A549 (cell line): Measurements from ENCODE around the gene SARM1. TPM values are rescaled to one million over a fixed set of nuclear protein-coding genes. Genes with fewer than 3 reads are reported as not detected.

Experiments
- ATAC-seq, 2 experiments: fragments of 200-7000 bp in 1 of 2; fragments of >200 bp in 1 of 2; cut with Nextera tagmentation in 1 of 2; cut with Tn5 transposase in 1 of 2; 3 replicates each; pipeline versions ENCODE4 v1.8.0 to v1.9.1; 2018 to 2020; ENCODE audit warnings: mild to moderate bottlenecking in 1 of 2, moderate library complexity in 1 of 2
- CTCF ChIA-PET: fragments of 300-600 bp; sonication (Branson Sonifier 250); formaldehyde crosslinking; extraction: SDS; loops from one replicate; lab custom pipeline; 2021; ENCODE audit warnings: antibody characterized with exemption, inconsistent platforms; lab: Yijun Ruan, JAX
- POLR2A ChIA-PET: fragments of 350-600 bp; formaldehyde crosslinking; extraction: SDS; loops from one replicate; lab custom pipeline; 2021; ENCODE audit warnings: antibody characterized with exemption, inconsistent platforms; lab: Yijun Ruan, JAX
- DNase-seq, 2 experiments: peaks; one replicate each; pipeline versions ENCODE4 v3.0.0 to v3.0.0-alpha.2; 2011 to 2016; ENCODE audit warnings: low read depth in 1 of 2, low spot score in 1 of 2
- FAIRE-seq: peaks from 2 replicates; lab custom pipeline; 2011; peaks lifted over from hg19 to GRCh38; lab: Jason Lieb, UNC
- H3K27ac ChIP-seq, 2 experiments: fragments of >200 bp; sonication (Bioruptor Twin); formaldehyde crosslinking; 3 replicates each; pipeline ENCODE4 v1.5.1; 2016 to 2017
- H3K4me1 ChIP-seq: fragments of >200 bp; sonication (Bioruptor Twin); formaldehyde crosslinking; 3 replicates; pipeline ENCODE4 v1.6.1; 2016
- H3K4me2 ChIP-seq: fragments of >200 bp; sonication (Bioruptor Twin); formaldehyde crosslinking; 3 replicates; pipeline ENCODE4 v1.6.1; 2016
- H3K4me3 ChIP-seq: fragments of >200 bp; sonication (Bioruptor Twin); formaldehyde crosslinking; 3 replicates; pipeline ENCODE4 v1.5.1; 2016
- H3K9me3 ChIP-seq: fragments of >200 bp; sonication (Bioruptor Twin); formaldehyde crosslinking; 3 replicates; pipeline ENCODE4 v1.6.1; 2016
- BHLHE40 ChIP-seq: IDR thresholded peaks from 2 replicates; pipeline ENCODE4 v1.6.1; 2012; ENCODE audit warnings: low read depth, low read length, inconsistent platforms
- CBX2 ChIP-seq: fragments of 200-600 bp; sonication (generic); IDR thresholded peaks from 2 replicates; pipeline ENCODE4 v1.6.1; 2016; ENCODE audit warnings: low read depth, mild to moderate bottlenecking, borderline replicate concordance
- EP300 ChIP-seq, 2 experiments: fragments of >200 bp; sonication (Bioruptor Twin); formaldehyde crosslinking; IDR thresholded peaks; 2 replicates in 1 of 2; 3 replicates in 1 of 2; pipeline ENCODE4 v1.6.1; 2016 to 2017
- FOSL2 ChIP-seq, 2 experiments: fragments of 450-650 bp in 1 of 2; fragments of >200 bp in 1 of 2; sonication (Bioruptor Twin) in 1 of 2; formaldehyde crosslinking; IDR thresholded peaks; 2 replicates each; pipeline versions ENCODE4 v1.5.0 to v1.6.1; 2016 to 2020; ENCODE audit warnings: mild to moderate bottlenecking in 1 of 2, moderate library complexity in 1 of 2
- GATA3 ChIP-seq: IDR thresholded peaks from 2 replicates; pipeline ENCODE4 v1.6.1; 2012; ENCODE audit warnings: borderline replicate concordance
- HDAC2 ChIP-seq: fragments of 200-600 bp; sonication (generic); IDR thresholded peaks from 2 replicates; pipeline ENCODE4 v1.6.1; 2016
- HEYL ChIP-seq: fragments of 250-450 bp; sonication (Bioruptor Pico); IDR thresholded peaks from 2 replicates; pipeline ENCODE4 v1.8.0; 2021; ENCODE audit warnings: mild to moderate bottlenecking, moderate library complexity
- HOXB13 ChIP-seq: fragments of 250-450 bp; sonication (Bioruptor Pico); IDR thresholded peaks from 2 replicates; pipeline ENCODE4 v1.5.0; 2020; ENCODE audit warnings: low read depth, mild to moderate bottlenecking, moderate library complexity
- HOXB5 ChIP-seq: fragments of 250-450 bp; sonication (Bioruptor Pico); IDR thresholded peaks from 2 replicates; pipeline ENCODE4 v1.5.0; 2020; ENCODE audit warnings: mild to moderate bottlenecking, moderate library complexity
- KDM1A ChIP-seq: fragments of 200-600 bp; sonication (generic); IDR thresholded peaks from 2 replicates; pipeline ENCODE4 v1.6.1; 2016; ENCODE audit warnings: low read depth, mild to moderate bottlenecking
- KDM5A ChIP-seq: fragments of 200-600 bp; sonication (generic); IDR thresholded peaks from 2 replicates; pipeline ENCODE4 v1.6.1; 2016; ENCODE audit warnings: antibody characterized with exemption, mild to moderate bottlenecking
- NPAS2 ChIP-seq: fragments of 250-450 bp; sonication (Bioruptor Pico); IDR thresholded peaks from 2 replicates; pipeline ENCODE4 v1.8.0; 2022; ENCODE audit warnings: mild to moderate bottlenecking, moderate library complexity, borderline replicate concordance
- POLR2AphosphoS2 ChIP-seq: conservative IDR thresholded peaks from 2 replicates; pipeline ENCODE4 v1.6.1; 2012; ENCODE audit warnings: low read length, improper control_type of control experiment, inconsistent platforms
- RCOR1 ChIP-seq: fragments of 150-350 bp; IDR thresholded peaks from 2 replicates; pipeline ENCODE4 v1.6.1; 2014; ENCODE audit warnings: antibody characterized with exemption, low read length, low read depth
- SREBF2 ChIP-seq: fragments of 450-650 bp; IDR thresholded peaks from 2 replicates; pipeline ENCODE4 v1.6.1; 2014; ENCODE audit warnings: mild to moderate bottlenecking, moderate library complexity
- TP53 ChIP-seq: fragments of 250-450 bp; sonication (Bioruptor Pico); IDR thresholded peaks from 2 replicates; pipeline ENCODE4 v1.5.0; 2021; ENCODE audit warnings: mild to moderate bottlenecking, moderate library complexity
- ZC3H11A ChIP-seq: fragments of 450-650 bp; IDR thresholded peaks from 2 replicates; pipeline ENCODE4 v1.6.1; 2014; ENCODE audit warnings: antibody characterized with exemption, mild to moderate bottlenecking
- ZNF302 ChIP-seq: fragments of 250-450 bp; sonication (Bioruptor Pico); IDR thresholded peaks from 2 replicates; pipeline ENCODE4 v1.9.0; 2021; ENCODE audit warnings: inconsistent platforms, mild to moderate bottlenecking, moderate library complexity
- WGBS: methylation state at CpG from one replicate; pipeline ENCODE4 v1.1.6; 2017; ENCODE audit errors: missing lambda C conversion rate; 5-methylcytosine and 5-hydroxymethylcytosine counted together
- polyA plus RNA-seq, 4 experiments: library from polyadenylated mRNA; depleted of rRNA in 3 of 4; stranded (reverse); fragments of >200 nt; fragmentation: RNase III in 1 of 4; extraction: RNeasy Plus Mini Kit Qiagen cat#74134 plus additional on column Dnase treatment in 1 of 4; gene quantifications; 2 replicates in 3 of 4; 3 replicates in 1 of 4; pipeline ENCODE4 v1.2.3, GENCODE V29; 2011 to 2017
- TF ChIP-seq, protein P1 (sequence below): fragments of 150-350 bp; IDR thresholded peaks from 2 replicates; pipeline ENCODE4 v1.6.1; 2014; ENCODE audit warnings: low read depth, mild to moderate bottlenecking, low read length
- TF ChIP-seq, protein P2 (sequence below): fragments of 200-600 bp; sonication (generic); IDR thresholded peaks from 2 replicates; pipeline ENCODE4 v1.6.1; 2016; ENCODE audit warnings: antibody characterized with exemption, mild to moderate bottlenecking, moderate library complexity
- TF ChIP-seq, protein P3 (sequence below): fragments of >200 bp; sonication (Bioruptor Twin); formaldehyde crosslinking; IDR thresholded peaks from 3 replicates; pipeline ENCODE4 v1.6.1; 2016
- TF ChIP-seq, protein P4 (sequence below): IDR thresholded peaks from 2 replicates; pipeline ENCODE4 v1.6.1; 2012
- TF ChIP-seq, protein P5 (sequence below): fragments of >200 bp; sonication (Bioruptor Twin); formaldehyde crosslinking; IDR thresholded peaks from 3 replicates; pipeline ENCODE4 v1.5.1; 2016
- TF ChIP-seq, protein P6 (sequence below): fragments of >200 bp; sonication (Bioruptor Twin); formaldehyde crosslinking; IDR thresholded peaks from 2 replicates; pipeline ENCODE4 v1.6.1; 2016

Gene SARM1
- polyA plus RNA-seq, 2 of the 4 experiments (the other 2 are of a cell fraction) = 4.0 to 6.9 TPM

DNA sequence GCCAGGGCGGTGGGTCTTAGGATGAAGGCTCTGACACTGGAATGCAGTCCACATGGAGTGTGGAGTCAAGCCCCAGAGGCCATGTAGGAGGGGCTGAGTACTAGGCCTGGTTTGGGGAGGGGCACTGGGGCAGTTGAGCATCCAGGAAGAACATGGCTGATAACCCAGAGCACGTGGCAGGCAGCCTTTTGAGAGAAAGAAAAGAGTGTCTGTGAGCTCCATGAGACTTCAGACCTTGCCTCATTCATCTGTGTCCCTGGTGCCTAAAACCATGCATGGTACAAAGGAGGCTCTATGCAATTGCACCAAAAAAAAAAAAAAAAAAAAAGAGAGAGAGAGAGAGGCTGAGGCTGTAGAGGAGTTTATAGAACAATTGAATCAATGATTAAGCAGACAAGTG, 19.9 kb downstream of the SARM1 start:
- H3K4me3 ChIP-seq = no peak overlapping the region
- ATAC-seq (no peak), DNase-seq (no peak), FAIRE-seq (no peak)
- no peak overlapping the region for H3K27ac ChIP-seq
- TF ChIP-seq TP53 (CRISPR knock-in tag) = no peak
- no peak for TF ChIP-seq CBX2
- TF ChIP-seq HOXB13 (CRISPR knock-in tag) = no peak
- TF ChIP-seq, protein P1, sequence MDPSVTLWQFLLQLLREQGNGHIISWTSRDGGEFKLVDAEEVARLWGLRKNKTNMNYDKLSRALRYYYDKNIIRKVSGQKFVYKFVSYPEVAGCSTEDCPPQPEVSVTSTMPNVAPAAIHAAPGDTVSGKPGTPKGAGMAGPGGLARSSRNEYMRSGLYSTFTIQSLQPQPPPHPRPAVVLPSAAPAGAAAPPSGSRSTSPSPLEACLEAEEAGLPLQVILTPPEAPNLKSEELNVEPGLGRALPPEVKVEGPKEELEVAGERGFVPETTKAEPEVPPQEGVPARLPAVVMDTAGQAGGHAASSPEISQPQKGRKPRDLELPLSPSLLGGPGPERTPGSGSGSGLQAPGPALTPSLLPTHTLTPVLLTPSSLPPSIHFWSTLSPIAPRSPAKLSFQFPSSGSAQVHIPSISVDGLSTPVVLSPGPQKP = no peak
- TF ChIP-seq, protein P2, sequence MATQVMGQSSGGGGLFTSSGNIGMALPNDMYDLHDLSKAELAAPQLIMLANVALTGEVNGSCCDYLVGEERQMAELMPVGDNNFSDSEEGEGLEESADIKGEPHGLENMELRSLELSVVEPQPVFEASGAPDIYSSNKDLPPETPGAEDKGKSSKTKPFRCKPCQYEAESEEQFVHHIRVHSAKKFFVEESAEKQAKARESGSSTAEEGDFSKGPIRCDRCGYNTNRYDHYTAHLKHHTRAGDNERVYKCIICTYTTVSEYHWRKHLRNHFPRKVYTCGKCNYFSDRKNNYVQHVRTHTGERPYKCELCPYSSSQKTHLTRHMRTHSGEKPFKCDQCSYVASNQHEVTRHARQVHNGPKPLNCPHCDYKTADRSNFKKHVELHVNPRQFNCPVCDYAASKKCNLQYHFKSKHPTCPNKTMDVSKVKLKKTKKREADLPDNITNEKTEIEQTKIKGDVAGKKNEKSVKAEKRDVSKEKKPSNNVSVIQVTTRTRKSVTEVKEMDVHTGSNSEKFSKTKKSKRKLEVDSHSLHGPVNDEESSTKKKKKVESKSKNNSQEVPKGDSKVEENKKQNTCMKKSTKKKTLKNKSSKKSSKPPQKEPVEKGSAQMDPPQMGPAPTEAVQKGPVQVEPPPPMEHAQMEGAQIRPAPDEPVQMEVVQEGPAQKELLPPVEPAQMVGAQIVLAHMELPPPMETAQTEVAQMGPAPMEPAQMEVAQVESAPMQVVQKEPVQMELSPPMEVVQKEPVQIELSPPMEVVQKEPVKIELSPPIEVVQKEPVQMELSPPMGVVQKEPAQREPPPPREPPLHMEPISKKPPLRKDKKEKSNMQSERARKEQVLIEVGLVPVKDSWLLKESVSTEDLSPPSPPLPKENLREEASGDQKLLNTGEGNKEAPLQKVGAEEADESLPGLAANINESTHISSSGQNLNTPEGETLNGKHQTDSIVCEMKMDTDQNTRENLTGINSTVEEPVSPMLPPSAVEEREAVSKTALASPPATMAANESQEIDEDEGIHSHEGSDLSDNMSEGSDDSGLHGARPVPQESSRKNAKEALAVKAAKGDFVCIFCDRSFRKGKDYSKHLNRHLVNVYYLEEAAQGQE = no peak
- TF ChIP-seq RCOR1 = no peak
- TF ChIP-seq, protein P3, sequence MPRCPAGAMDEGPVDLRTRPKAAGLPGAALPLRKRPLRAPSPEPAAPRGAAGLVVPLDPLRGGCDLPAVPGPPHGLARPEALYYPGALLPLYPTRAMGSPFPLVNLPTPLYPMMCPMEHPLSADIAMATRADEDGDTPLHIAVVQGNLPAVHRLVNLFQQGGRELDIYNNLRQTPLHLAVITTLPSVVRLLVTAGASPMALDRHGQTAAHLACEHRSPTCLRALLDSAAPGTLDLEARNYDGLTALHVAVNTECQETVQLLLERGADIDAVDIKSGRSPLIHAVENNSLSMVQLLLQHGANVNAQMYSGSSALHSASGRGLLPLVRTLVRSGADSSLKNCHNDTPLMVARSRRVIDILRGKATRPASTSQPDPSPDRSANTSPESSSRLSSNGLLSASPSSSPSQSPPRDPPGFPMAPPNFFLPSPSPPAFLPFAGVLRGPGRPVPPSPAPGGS = no peak
- TF ChIP-seq KDM5A = no peak
- no peak for TF ChIP-seq EP300 (IDR thresholded peaks at IDR 0.05)
- no peak for TF ChIP-seq ZNF302 (CRISPR knock-in tag)
- no peak for TF ChIP-seq HDAC2
- TF ChIP-seq HEYL (CRISPR knock-in tag) = no peak
- no peak for TF ChIP-seq BHLHE40
- no peak for TF ChIP-seq NPAS2 (CRISPR knock-in tag)
- no peak for TF ChIP-seq HOXB5
- TF ChIP-seq, protein P4, sequence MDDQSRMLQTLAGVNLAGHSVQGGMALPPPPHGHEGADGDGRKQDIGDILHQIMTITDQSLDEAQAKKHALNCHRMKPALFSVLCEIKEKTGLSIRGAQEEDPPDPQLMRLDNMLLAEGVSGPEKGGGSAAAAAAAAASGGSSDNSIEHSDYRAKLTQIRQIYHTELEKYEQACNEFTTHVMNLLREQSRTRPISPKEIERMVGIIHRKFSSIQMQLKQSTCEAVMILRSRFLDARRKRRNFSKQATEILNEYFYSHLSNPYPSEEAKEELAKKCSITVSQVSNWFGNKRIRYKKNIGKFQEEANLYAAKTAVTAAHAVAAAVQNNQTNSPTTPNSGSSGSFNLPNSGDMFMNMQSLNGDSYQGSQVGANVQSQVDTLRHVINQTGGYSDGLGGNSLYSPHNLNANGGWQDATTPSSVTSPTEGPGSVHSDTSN = no peak
- no peak for TF ChIP-seq POLR2AphosphoS2
- POLR2A ChIA-PET = interaction anchor here (0.6 to 1.8 kb wide), 3 partner anchors 21 to 74 kb away, joined by 3 to 7 read pairs (median 4); partner anchors contain the start of gene VTN
- CTCF ChIA-PET = interaction anchor here (0.9 to 2.0 kb wide), 4 partner anchors 10 to 213 kb away, joined by 3 to 6 read pairs (median 4); no protein-coding TSS in a partner anchor
- no peaks in the 10 kb centered on the region for H3K9me3 ChIP-seq
- H3K4me1 ChIP-seq = no peaks in the 10 kb centered on the region
- WGBS = 56% methylated on average over 2 of the region's 2 CpGs
- no peak overlapping the region for H3K4me2 ChIP-seq

DNA sequence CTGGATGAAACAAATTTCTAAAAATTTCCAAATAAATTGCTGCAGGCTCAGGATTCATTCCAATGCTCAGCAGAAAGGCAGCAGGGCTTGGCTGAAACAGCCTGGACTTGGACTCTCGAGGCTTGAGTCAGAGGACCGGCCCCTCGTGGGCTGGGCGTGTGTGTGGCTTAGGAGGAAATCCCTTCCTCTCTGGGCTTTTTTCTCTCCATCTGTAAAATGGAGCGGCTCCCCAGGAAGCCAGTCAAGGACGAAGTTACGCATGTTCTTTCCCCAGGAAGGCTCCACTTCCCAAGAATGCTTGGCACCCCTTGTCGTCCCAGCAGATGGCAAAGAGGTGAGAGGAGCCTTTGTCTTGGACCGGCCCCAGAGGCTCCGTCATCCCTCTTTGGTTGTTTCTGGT, 21.0 kb downstream of the SARM1 start:
- ChIA-PET POLR2A (interaction anchor here (0.7 kb wide), 1 partner anchor 15 kb away, joined by 3 read pairs; no protein-coding TSS in a partner anchor), CTCF (interaction anchor here (1.2 to 2.0 kb wide), 2 partner anchors 24 to 214 kb away, joined by 3 to 6 read pairs; no protein-coding TSS in a partner anchor)
- Histone ChIP-seq H3K9me3 (no peaks in the 10 kb centered on the region), H3K4me1 (no peaks in the 10 kb centered on the region), H3K4me3 (no peak overlapping the region), H3K4me2 (no peak overlapping the region), H3K27ac (no peak overlapping the region)
- 91% methylated on average over 10 of the region's 10 CpGs for WGBS
- DNase-seq = no peak
- no peak for ATAC-seq
- TF ChIP-seq EP300 (IDR thresholded peaks at IDR 0.05) (no peak), KDM1A (no peak), SREBF2 (no peak), GATA3 (no peak), FOSL2 (IDR thresholded peaks at IDR 0.05) (no peak), FOSL2 (CRISPR knock-in tag; IDR thresholded peaks at IDR 0.05) (no peak), HOXB5 (no peak), HEYL (CRISPR knock-in tag) (no peak), ZC3H11A (no peak)
- TF ChIP-seq, protein P5, sequence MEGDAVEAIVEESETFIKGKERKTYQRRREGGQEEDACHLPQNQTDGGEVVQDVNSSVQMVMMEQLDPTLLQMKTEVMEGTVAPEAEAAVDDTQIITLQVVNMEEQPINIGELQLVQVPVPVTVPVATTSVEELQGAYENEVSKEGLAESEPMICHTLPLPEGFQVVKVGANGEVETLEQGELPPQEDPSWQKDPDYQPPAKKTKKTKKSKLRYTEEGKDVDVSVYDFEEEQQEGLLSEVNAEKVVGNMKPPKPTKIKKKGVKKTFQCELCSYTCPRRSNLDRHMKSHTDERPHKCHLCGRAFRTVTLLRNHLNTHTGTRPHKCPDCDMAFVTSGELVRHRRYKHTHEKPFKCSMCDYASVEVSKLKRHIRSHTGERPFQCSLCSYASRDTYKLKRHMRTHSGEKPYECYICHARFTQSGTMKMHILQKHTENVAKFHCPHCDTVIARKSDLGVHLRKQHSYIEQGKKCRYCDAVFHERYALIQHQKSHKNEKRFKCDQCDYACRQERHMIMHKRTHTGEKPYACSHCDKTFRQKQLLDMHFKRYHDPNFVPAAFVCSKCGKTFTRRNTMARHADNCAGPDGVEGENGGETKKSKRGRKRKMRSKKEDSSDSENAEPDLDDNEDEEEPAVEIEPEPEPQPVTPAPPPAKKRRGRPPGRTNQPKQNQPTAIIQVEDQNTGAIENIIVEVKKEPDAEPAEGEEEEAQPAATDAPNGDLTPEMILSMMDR = no peak
- TF ChIP-seq, protein P6, sequence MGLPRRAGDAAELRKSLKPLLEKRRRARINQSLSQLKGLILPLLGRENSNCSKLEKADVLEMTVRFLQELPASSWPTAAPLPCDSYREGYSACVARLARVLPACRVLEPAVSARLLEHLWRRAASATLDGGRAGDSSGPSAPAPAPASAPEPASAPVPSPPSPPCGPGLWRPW = no peak
- TF ChIP-seq, protein P1 = no peak
- FAIRE-seq = no peak
